ENCODE measurements around the gene RBM8A.

The RBM8A gene

GRCh38 chr1:145916745-145917144 lies 10.5 kb downstream of the RBM8A start:
- no peak for TF ChIP-seq CTCF (IDR thresholded peaks at IDR 0.05; ENCODE audit: low read depth, low read length)
- DNase-seq (ENCODE audit: extremely low read depth, low read depth): no peak

GRCh38 chr1:145912128-145912641 lies 15.1 kb downstream of the RBM8A start:
- no peak for TF ChIP-seq CTCF (IDR thresholded peaks at IDR 0.05; ENCODE audit: low read depth, low read length)
- no peak for DNase-seq (ENCODE audit: extremely low read depth, low read depth)

GRCh38 chr1:145908653-145909052 lies 18.6 kb downstream of the RBM8A start:
- no peak for DNase-seq (ENCODE audit: extremely low read depth, low read depth)
- no peak for TF ChIP-seq CTCF (IDR thresholded peaks at IDR 0.05; ENCODE audit: low read depth, low read length)

- TF ChIP-seq CTCF (IDR thresholded peaks at IDR 0.05; ENCODE audit: low read depth, low read length): no peak
Observed at GRCh38 chr1:145906954-145907753, 20.1 kb downstream of the RBM8A start.

GRCh38 chr1:145901312-145902021 lies 25.8 kb downstream of the RBM8A start:
- TF ChIP-seq CTCF (IDR thresholded peaks at IDR 0.05; ENCODE audit: low read depth, low read length): no peak
- no peak for DNase-seq (ENCODE audit: extremely low read depth, low read depth)

More at GRCh38 chr1:145906954-145907753, 20.1 kb downstream of the RBM8A start:
- DNase-seq (ENCODE audit: extremely low read depth, low read depth): no peak

- no peak for DNase-seq (ENCODE audit: extremely low read depth, low read depth)
- no peak for TF ChIP-seq CTCF (IDR thresholded peaks at IDR 0.05; ENCODE audit: low read depth, low read length)
Observed at GRCh38 chr1:145898756-145899155, 28.5 kb downstream of the RBM8A start.

GRCh38 chr1:145897969-145898368 lies 29.3 kb downstream of the RBM8A start:
- no peak for DNase-seq (ENCODE audit: extremely low read depth, low read depth)
- no peak for TF ChIP-seq CTCF (IDR thresholded peaks at IDR 0.05; ENCODE audit: low read depth, low read length)

All from AG09319 (cell line).